GM12864 (cell line): ENCODE measurements around the gene MAGI1.

Experiments
- DNase-seq: peaks from one replicate; pipeline ENCODE4 v3.0.0-alpha.2; 2011; ENCODE audit warnings: low read depth
- H3K4me3 ChIP-seq: 2 replicates; pipeline ENCODE4 v1.5.1; 2011; ENCODE audit warnings: mild to moderate bottlenecking, low read depth, low read length, control low read depth
- CTCF ChIP-seq: IDR thresholded peaks from 2 replicates; pipeline ENCODE4 v1.5.1; 2011; ENCODE audit warnings: low read depth, mild to moderate bottlenecking, moderate library complexity, low read length, control low read depth, inconsistent platforms; ENCODE audit errors: missing control alignments

Gene MAGI1

GRCh38 chr3:65734382-65734781 lies 304.3 kb downstream of the MAGI1 start:
- no peak for DNase-seq
- no peak overlapping the region for H3K4me3 ChIP-seq
- TF ChIP-seq CTCF: no peak

DNA sequence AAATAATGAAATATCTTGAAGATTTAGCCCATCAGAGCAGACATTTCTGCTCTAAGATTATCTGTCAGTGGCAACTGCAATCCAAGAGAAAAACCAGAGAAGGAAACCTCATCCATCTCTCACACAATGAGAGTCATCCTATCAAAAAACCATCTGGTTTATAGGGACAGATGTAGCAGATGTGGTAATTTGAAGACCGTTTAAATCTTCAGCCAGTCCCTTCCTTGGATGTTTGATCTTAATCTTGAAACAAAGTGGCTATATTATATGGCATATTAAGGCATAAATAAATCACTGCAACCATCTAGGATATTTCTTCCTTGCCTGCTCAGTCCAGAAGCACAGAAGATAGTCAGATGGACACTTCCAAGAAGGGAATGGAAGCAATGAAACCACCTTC lies 305.3 kb downstream of the MAGI1 start:
- TF ChIP-seq CTCF: no peak
- no peak for DNase-seq
- no peak overlapping the region for H3K4me3 ChIP-seq

GRCh38 chr3:65732051-65732935 lies 306.4 kb downstream of the MAGI1 start:
- DNase-seq: peak; percentile 10
- TF ChIP-seq CTCF: peak; percentile 75
- H3K4me3 ChIP-seq: no peak overlapping the region

GRCh38 chr3:65730449-65730848 lies 308.3 kb downstream of the MAGI1 start:
- no peak for DNase-seq
- TF ChIP-seq CTCF: no peak
- no peak overlapping the region for H3K4me3 ChIP-seq

GRCh38 chr3:65729973-65730372 lies 308.7 kb downstream of the MAGI1 start:
- TF ChIP-seq CTCF: no peak
- no peak for DNase-seq
- no peak overlapping the region for H3K4me3 ChIP-seq

GRCh38 chr3:65729555-65729954 lies 309.2 kb downstream of the MAGI1 start:
- no peak overlapping the region for H3K4me3 ChIP-seq
- TF ChIP-seq CTCF: no peak
- DNase-seq: no peak

- no peak overlapping the region for H3K4me3 ChIP-seq
- no peak for TF ChIP-seq CTCF
- no peak for DNase-seq
Measured at GRCh38 chr3:65728138-65728537, 310.6 kb downstream of the MAGI1 start.
